SK-N-MC (cell line): Measurements from ENCODE around the gene ERCC3.
"Not testable (repeated sequence)": the region's sequence is repeated elsewhere in the genome, so short reads cannot be mapped to it uniquely, and the experiment has no call there.

Experiments
- DNase-seq: peaks from one replicate; pipeline ENCODE4 v3.0.0-alpha.2; 2011; ENCODE audit warnings: low read depth, low spot score
- H3K27ac ChIP-seq: fragments of 200-600 bp; sonication (generic); 2 replicates; pipeline ENCODE4 v1.5.1; 2016; ENCODE audit warnings: mixed run types
- H3K36me3 ChIP-seq: fragments of 200-600 bp; sonication (generic); 2 replicates; pipeline ENCODE4 v1.6.1; 2017; ENCODE audit warnings: antibody characterized with exemption, low read length, mixed read lengths; ENCODE audit not compliant: insufficient read depth
- H3K4me3 ChIP-seq: fragments of 200-600 bp; sonication (generic); 2 replicates; pipeline ENCODE4 v1.5.1; 2016
- H3K9ac ChIP-seq: fragments of 200-600 bp; sonication (generic); 2 replicates; pipeline ENCODE4 v1.8.0; 2017; ENCODE audit warnings: mixed run types, mixed read lengths; ENCODE audit not compliant: insufficient read length
- H3K9me3 ChIP-seq: fragments of 200-600 bp; sonication (generic); 2 replicates; pipeline ENCODE4 v1.6.1; 2017; ENCODE audit warnings: low read depth, mild to moderate bottlenecking, antibody characterized with exemption, low read length, moderate library complexity, mixed read lengths
- EZH2 ChIP-seq: fragments of 200-600 bp; sonication (generic); IDR thresholded peaks from one replicate; pipeline ENCODE4 v1.6.1; 2017; ENCODE audit warnings: antibody characterized with exemption
- FOXP2 ChIP-seq: optimal IDR thresholded peaks from 2 replicates; pipeline ENCODE3; 2011; ENCODE audit warnings: mild to moderate bottlenecking, moderate library complexity; ENCODE audit not compliant: insufficient read depth; ENCODE audit errors: extremely low read length, control extremely low read depth
- POLR2AphosphoS5 ChIP-seq: IDR thresholded peaks from 2 replicates; pipeline ENCODE4 v1.6.1; 2012; ENCODE audit warnings: mild to moderate bottlenecking, low read depth, low read length, borderline replicate concordance

ERCC3 gene

GRCh38 chr2:127270663-127271062 is 23.3 kb downstream of the ERCC3 start:
- H3K9me3 ChIP-seq, result no peaks in the 10 kb centered on the region
- TF ChIP-seq FOXP2, result no peak
- TF ChIP-seq EZH2, result no peak
- no peak for TF ChIP-seq POLR2AphosphoS5
- H3K4me3 ChIP-seq, result no peak overlapping the region
- DNase-seq, result no peak
- no peak overlapping the region for H3K27ac ChIP-seq
- H3K36me3 ChIP-seq, result peaks cover 79% of the 10 kb centered on the region
- no peak overlapping the region for H3K9ac ChIP-seq

- Histone ChIP-seq H3K36me3 (peaks cover 47% of the 10 kb centered on the region), H3K27ac (no peak overlapping the region), H3K9ac (no peak overlapping the region), H3K9me3 (no peaks in the 10 kb centered on the region), H3K4me3 (no peak overlapping the region)
- DNase-seq, result no peak
- TF ChIP-seq FOXP2, result no peak
- TF ChIP-seq EZH2, result no peak
- no peak for TF ChIP-seq POLR2AphosphoS5
These were observed 32.0 kb downstream of the ERCC3 start for GRCh38 chr2:127261804-127262406.

DNA sequence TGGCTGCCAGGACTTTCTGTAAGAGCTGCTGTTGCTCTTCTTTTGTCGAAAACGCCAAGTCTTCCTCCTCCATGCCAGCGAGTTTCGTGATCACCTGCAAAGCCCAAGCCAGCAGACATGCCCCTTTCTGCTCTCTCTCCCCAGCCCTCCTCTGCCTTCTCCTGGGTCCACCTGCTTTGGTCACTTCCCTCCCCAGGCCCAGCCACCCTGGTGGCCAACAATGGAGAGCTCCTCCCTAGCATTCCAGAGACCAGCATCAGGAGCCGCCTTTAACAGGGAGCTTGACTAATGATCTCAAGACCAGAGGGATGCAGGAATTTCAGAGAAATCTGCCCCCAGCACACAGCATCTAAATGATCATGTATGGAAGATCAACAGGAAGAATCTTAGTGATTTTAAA is 34.6 kb downstream of the ERCC3 start:
- Histone ChIP-seq H3K27ac (no peak overlapping the region), H3K4me3 (no peak overlapping the region), H3K9ac (no peak overlapping the region), H3K9me3 (no peaks in the 10 kb centered on the region), H3K36me3 (peaks cover 49% of the 10 kb centered on the region)
- TF ChIP-seq POLR2AphosphoS5, result no peak
- no peak for TF ChIP-seq EZH2
- no peak for TF ChIP-seq FOXP2
- no peak for DNase-seq

GRCh38 chr2:127256866-127257265 is 37.1 kb downstream of the ERCC3 start:
- Histone ChIP-seq H3K4me3 (no peak overlapping the region), H3K9me3 (no peaks in the 10 kb centered on the region), H3K9ac (no peak overlapping the region), H3K27ac (no peak overlapping the region), H3K36me3 (peaks cover 48% of the 10 kb centered on the region)
- TF ChIP-seq FOXP2 (no peak), POLR2AphosphoS5 (no peak), EZH2 (no peak)
- no peak for DNase-seq

GRCh38 chr2:127256381-127256780 is 37.6 kb downstream of the ERCC3 start:
- Histone ChIP-seq H3K36me3 (peaks cover 48% of the 10 kb centered on the region), H3K27ac (no peak overlapping the region), H3K9ac (no peak overlapping the region), H3K4me3 (no peak overlapping the region), H3K9me3 (no peaks in the 10 kb centered on the region)
- no peak for DNase-seq
- TF ChIP-seq FOXP2, result no peak
- no peak for TF ChIP-seq EZH2
- no peak for TF ChIP-seq POLR2AphosphoS5

DNA sequence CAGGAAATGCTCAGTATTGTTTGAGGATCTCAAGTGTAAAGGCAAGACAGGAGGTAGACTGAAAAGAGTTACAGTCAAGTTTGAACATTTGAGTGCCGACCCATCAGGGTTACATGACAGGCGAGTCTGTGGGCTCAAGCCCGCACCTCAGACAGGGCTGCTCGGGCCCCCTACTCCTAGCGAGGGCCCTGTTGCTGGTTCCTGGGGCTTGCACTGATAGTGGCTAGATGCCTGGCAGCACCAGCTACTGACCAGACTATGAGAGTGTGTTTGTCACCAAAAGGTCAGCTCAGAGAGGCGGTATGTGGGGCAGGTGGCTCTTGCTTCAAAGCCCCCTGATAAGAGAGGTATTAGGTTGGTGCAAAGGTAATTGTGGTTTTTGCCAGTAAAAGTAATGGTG is 38.2 kb downstream of the ERCC3 start:
- Histone ChIP-seq H3K9me3 (no peaks in the 10 kb centered on the region), H3K4me3 (no peak overlapping the region), H3K9ac (no peak overlapping the region), H3K36me3 (peaks cover 42% of the 10 kb centered on the region), H3K27ac (no peak overlapping the region)
- no peak for DNase-seq
- no peak for TF ChIP-seq EZH2
- no peak for TF ChIP-seq POLR2AphosphoS5
- no peak for TF ChIP-seq FOXP2

DNA sequence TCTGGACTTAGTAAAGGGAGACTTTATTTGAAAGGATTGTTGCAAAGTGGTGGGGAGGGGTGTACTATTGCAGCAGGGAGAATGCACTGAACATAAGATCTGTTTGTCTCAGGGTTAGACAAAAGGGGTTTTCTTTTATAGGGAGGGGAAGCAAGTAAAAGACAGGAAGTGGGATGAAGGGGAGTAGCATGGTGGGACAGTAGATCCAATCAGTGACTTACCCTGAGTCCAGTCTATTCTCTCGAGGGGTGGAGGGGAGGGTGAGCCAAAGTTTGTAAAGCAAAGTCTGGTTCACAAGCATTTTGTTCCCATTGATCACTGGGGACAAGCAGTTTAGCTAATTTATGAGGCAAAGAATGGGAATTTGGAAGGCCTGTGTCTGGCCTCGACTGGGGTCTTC is 38.8 kb downstream of the ERCC3 start:
- DNase-seq, result no peak
- H3K27ac ChIP-seq, result no peak overlapping the region
- no peak overlapping the region for H3K9ac ChIP-seq
- H3K36me3 ChIP-seq, result peaks cover 36% of the 10 kb centered on the region
- no peak overlapping the region for H3K4me3 ChIP-seq
- TF ChIP-seq POLR2AphosphoS5 (no peak), EZH2 (no peak), FOXP2 (no peak)
- H3K9me3 ChIP-seq, result no peaks in the 10 kb centered on the region

DNA sequence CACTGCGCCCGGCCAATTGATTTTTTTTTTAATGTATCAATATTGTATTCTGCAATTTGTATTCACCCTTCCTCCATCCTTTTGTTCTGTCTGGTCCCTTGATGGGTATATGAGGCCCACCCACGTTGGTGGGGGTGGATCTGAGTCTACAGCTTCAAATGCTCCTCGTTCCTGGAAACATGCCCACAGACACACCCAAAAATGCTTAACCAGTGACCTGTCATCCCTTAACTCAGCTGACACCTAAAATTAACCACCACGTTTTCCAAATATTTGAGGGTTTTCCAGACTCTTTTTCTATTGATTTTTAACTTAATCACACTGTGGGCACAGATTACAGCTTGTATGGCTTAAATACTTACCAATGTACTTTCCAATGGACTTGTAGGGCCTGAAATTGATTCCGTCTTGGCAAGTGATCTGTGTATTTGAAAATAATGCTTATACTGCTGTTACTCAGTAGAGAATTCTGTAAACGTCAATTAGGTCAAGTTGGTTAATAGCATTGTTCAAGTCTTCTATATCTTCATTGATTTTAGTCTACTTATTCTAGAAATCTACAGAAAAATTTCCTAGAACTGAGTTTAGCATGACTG is 39.5 kb downstream of the ERCC3 start:
- H3K9me3 ChIP-seq, result no peaks in the 10 kb centered on the region
- no peak overlapping the region for H3K9ac ChIP-seq
- peaks cover 30% of the 10 kb centered on the region for H3K36me3 ChIP-seq
- H3K4me3 ChIP-seq, result no peak overlapping the region
- TF ChIP-seq POLR2AphosphoS5, result no peak
- TF ChIP-seq EZH2, result no peak
- TF ChIP-seq FOXP2, result no peak
- DNase-seq, result no peak
- H3K27ac ChIP-seq, result no peak overlapping the region

- not testable (repeated sequence) for DNase-seq, H3K36me3 ChIP-seq, H3K9ac ChIP-seq, H3K9me3 ChIP-seq, H3K4me3 ChIP-seq, H3K27ac ChIP-seq
These were observed 52.8 kb downstream of the ERCC3 start for GRCh38 chr2:127241184-127241583.
